GM13976 (cell line): ENCODE results near the gene MAP2K5.

Experiments
- DNase-seq: peaks from one replicate; pipeline ENCODE4 v3.0.0; 2012; ENCODE audit warnings: low spot score
- CTCF ChIP-seq: IDR thresholded peaks from 2 replicates; pipeline ENCODE4 v1.5.1; 2012; ENCODE audit warnings: borderline replicate concordance, mild to moderate bottlenecking; ENCODE audit not compliant: insufficient read depth; ENCODE audit errors: extremely low read depth, missing control alignments, control extremely low read depth
- in situ Hi-C: fragments of 300-500 bp; cut with MboI; formaldehyde crosslinking; loops from one replicate; pipeline ENCODE4 v1.12.0; 2022; ENCODE audit warnings: low sequenced_read_pairs, mixed read lengths, inconsistent platforms; ENCODE audit not compliant: unreplicated experiment

The MAP2K5 gene

GRCh38 chr15:67840749-67841512 is 298.4 kb downstream of the MAP2K5 start:
- in situ Hi-C loops = loop anchor here (25.0 kb wide), 1 partner anchor 904 kb away; no protein-coding TSS in a partner anchor
- no peak for TF ChIP-seq CTCF
- no peak for DNase-seq

GRCh38 chr15:67841513-67841762 is 298.9 kb downstream of the MAP2K5 start:
- in situ Hi-C loops = loop anchor here (25.0 kb wide), 1 partner anchor 904 kb away; no protein-coding TSS in a partner anchor
- DNase-seq = peak; percentile 44

GRCh38 chr15:67843092-67843501 is 300.6 kb downstream of the MAP2K5 start:
- in situ Hi-C loops = loop anchor here (25.0 kb wide), 1 partner anchor 906 kb away; no protein-coding TSS in a partner anchor

More at GRCh38 chr15:67841513-67841762, 298.9 kb downstream of the MAP2K5 start:
- no peak for TF ChIP-seq CTCF

GRCh38 chr15:67843571-67844387 is 301.3 kb downstream of the MAP2K5 start:
- DNase-seq = no peak
- in situ Hi-C loops = loop anchor here (25.0 kb wide), 1 partner anchor 906 kb away; no protein-coding TSS in a partner anchor

More at GRCh38 chr15:67843092-67843501, 300.6 kb downstream of the MAP2K5 start:
- DNase-seq = no peak
- TF ChIP-seq CTCF = no peak

GRCh38 chr15:67845974-67846373 is 303.5 kb downstream of the MAP2K5 start:
- DNase-seq = no peak
- in situ Hi-C loops = loop anchor here (25.0 kb wide), 1 partner anchor 909 kb away; no protein-coding TSS in a partner anchor
- no peak for TF ChIP-seq CTCF

More at GRCh38 chr15:67843571-67844387, 301.3 kb downstream of the MAP2K5 start:
- no peak for TF ChIP-seq CTCF

- TF ChIP-seq CTCF = no peak
- DNase-seq = no peak
- in situ Hi-C loops = loop anchor here (25.0 kb wide), 1 partner anchor 912 kb away; no protein-coding TSS in a partner anchor
Observed at GRCh38 chr15:67849538-67849937, 307.0 kb downstream of the MAP2K5 start.
